Right renal pelvis (tissue), 4 donors: ENCODE data around the gene LYRM4. TPM values are rescaled to one million over a fixed set of nuclear protein-coding genes. Genes with fewer than 3 reads are reported as not detected.

Experiments used
- DNase-seq, 4 donors: peaks; one replicate each; pipeline ENCODE4 v3.0.0-alpha.2; 2013; ENCODE audit warnings: low read depth in 4 of 4, low spot score in 3 of 4, missing footprints in 1 of 4
- polyA plus RNA-seq, 4 donors: library from polyadenylated mRNA; unstranded; fragments of 120-200 nt; gene quantifications; one replicate each; pipeline ENCODE4 v1.2.1, GENCODE V29; 2013; ENCODE audit not compliant: insufficient read length in 4 of 4

The LYRM4 gene
- polyA plus RNA-seq, 4 donors: 40.7 to 45.8 (median 43.6) TPM

DNA sequence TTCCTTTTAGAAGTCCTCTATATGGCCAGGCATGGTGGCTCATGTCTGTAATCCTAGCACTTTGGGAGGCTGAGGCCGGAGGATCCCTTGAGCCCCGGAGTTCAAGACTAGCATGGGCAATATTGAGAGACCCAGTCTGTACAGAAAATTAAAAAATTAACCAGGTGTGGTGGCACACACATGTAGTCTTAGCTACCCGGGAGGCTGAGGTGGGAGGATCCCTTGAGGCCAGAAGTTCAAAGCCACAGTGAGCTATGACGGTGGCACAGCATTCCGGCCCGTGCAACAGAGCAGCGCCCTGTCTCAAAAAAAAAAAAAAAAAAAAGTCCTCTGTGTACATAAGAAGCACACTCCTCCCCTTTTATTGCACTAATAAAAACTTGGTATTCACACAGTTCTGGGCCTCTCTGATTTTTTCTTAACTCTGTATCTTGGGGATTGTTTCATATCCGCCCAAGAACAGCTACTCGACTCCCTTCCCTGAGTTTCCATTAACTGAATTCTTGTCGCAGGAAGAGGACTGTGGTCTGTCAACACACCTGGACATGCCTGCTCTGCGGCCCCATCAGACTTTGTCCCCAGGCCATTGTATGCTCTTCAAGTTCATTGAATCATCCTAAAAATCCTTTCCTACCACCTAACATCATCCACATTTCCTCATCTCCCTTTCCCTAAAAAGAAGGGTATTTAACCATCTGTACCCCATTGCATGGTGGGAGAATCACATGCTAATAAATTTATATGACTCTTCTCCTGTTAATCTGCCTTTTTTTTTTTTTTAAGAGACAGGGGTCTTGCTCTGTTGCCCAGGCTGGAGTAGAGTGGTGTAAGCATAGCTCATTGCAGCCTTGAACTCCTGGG is 201.5 kb downstream of the LYRM4 start:
- no peak for DNase-seq

Other genes starting within 250 kb of the LYRM4 start
- gene PPP1R3G, start 175.6 kb downstream of the LYRM4 start, polyA plus RNA-seq: 1 to 10 TPM; 1.4 to 2.9 (median 2.2) TPM
- 10 to 100 TPM; 19.6 to 21.8 (median 20.5) TPM for gene FARS2, start 563 bp upstream of the LYRM4 start, polyA plus RNA-seq